Glomerular endothelial cell (primary cell): ENCODE data around the gene FAF1. TPM values are rescaled to one million over a fixed set of nuclear protein-coding genes. Genes with fewer than 3 reads are reported as not detected.
A peak's percentile ranks its signal among the peaks of the same experiment; 100 is the strongest.
"Not testable (repeated sequence)": the region's sequence is repeated elsewhere in the genome, so short reads cannot be mapped to it uniquely, and the experiment has no call there.

Experiments used
- DNase-seq: peaks from one replicate; pipeline ENCODE4 v3.0.0-alpha.2; 2011; ENCODE audit warnings: low read depth, low spot score; ENCODE audit errors: extremely low read depth
- total RNA-seq: library from RNA; depleted of rRNA; stranded (reverse); fragments of >200 nt; gene quantifications from 2 replicates; pipeline ENCODE4 v1.2.3, GENCODE V29; 2015

Gene FAF1
- total RNA-seq, 1 donor from 2014 or later = 42.9 TPM

- DNase-seq = no peak
Measured at GRCh38 chr1:50917138-50918137, 42.6 kb downstream of the FAF1 start.

- DNase-seq = no peak
Measured at GRCh38 chr1:50915621-50916020, 44.4 kb downstream of the FAF1 start.

- DNase-seq = no peak
Measured at GRCh38 chr1:50913954-50914353, 46.1 kb downstream of the FAF1 start.

- not testable (repeated sequence) for DNase-seq
Measured at GRCh38 chr1:50910356-50910755, 49.7 kb downstream of the FAF1 start.

- DNase-seq = not testable (repeated sequence)
Measured at GRCh38 chr1:50907610-50908009, 52.5 kb downstream of the FAF1 start.

GRCh38 chr1:50906050-50906449 is 54.0 kb downstream of the FAF1 start:
- not testable (repeated sequence) for DNase-seq

GRCh38 chr1:50902419-50902818 is 57.6 kb downstream of the FAF1 start:
- DNase-seq = no peak

- no peak for DNase-seq
Measured at GRCh38 chr1:50901872-50902271, 58.2 kb downstream of the FAF1 start.

GRCh38 chr1:50898773-50899172 is 61.3 kb downstream of the FAF1 start:
- no peak for DNase-seq

- DNase-seq = no peak
Measured at GRCh38 chr1:50894340-50894739, 65.7 kb downstream of the FAF1 start.

- DNase-seq = no peak
Measured at GRCh38 chr1:50893466-50893865, 66.6 kb downstream of the FAF1 start.

- DNase-seq = not testable (repeated sequence)
Measured at GRCh38 chr1:50887555-50887954, 72.5 kb downstream of the FAF1 start.

- DNase-seq = no peak
Measured at GRCh38 chr1:50880373-50880772, 79.7 kb downstream of the FAF1 start.

GRCh38 chr1:50879137-50879536 is 80.9 kb downstream of the FAF1 start:
- DNase-seq = no peak

- DNase-seq = no peak
Measured at GRCh38 chr1:50878434-50878833, 81.6 kb downstream of the FAF1 start.

GRCh38 chr1:50877641-50878040 is 82.4 kb downstream of the FAF1 start:
- DNase-seq = no peak

- peak; percentile 41 for DNase-seq
Measured at GRCh38 chr1:50873458-50874187, 86.4 kb downstream of the FAF1 start.

- DNase-seq = not testable (repeated sequence)
Measured at GRCh38 chr1:50864845-50865244, 95.2 kb downstream of the FAF1 start.

- DNase-seq = no peak
Measured at GRCh38 chr1:50861772-50862171, 98.3 kb downstream of the FAF1 start.

- DNase-seq = no peak
Measured at GRCh38 chr1:50860702-50861101, 99.4 kb downstream of the FAF1 start.

GRCh38 chr1:50860256-50860655 is 99.8 kb downstream of the FAF1 start:
- no peak for DNase-seq

- DNase-seq = no peak
Measured at GRCh38 chr1:50859657-50860056, 100.4 kb downstream of the FAF1 start.
